NAMALWA (cell line): ENCODE data around the gene TIAL1.
"Not testable (repeated sequence)": the region's sequence is repeated elsewhere in the genome, so short reads cannot be mapped to it uniquely, and the experiment has no call there.

ENCODE experiments used
- DNase-seq: peaks from one replicate; pipeline ENCODE4 v3.0.0-alpha.2; 2015; ENCODE audit warnings: low spot score

The TIAL1 gene

GRCh38 chr10:119596537-119597404, at the start of gene TIAL1:
TIAL1 (minus strand) TSS chr10:119596964; CDS start chr10:119596465, 499 bp downstream.
- peak; percentile 99 for DNase-seq

- DNase-seq = no peak
Observed at GRCh38 chr10:119644994-119645393, 48.2 kb upstream of the TIAL1 start.

- no peak for DNase-seq
Observed at GRCh38 chr10:119644205-119644814, 47.5 kb upstream of the TIAL1 start.

- no peak for DNase-seq
Observed at GRCh38 chr10:119643306-119644204, 46.8 kb upstream of the TIAL1 start.

GRCh38 chr10:119642556-119643111, 45.9 kb upstream of the TIAL1 start:
- DNase-seq = no peak

- no peak for DNase-seq
Observed at GRCh38 chr10:119640875-119641526, 44.2 kb upstream of the TIAL1 start.

- no peak for DNase-seq
Observed at GRCh38 chr10:119640384-119640783, 43.6 kb upstream of the TIAL1 start.

- no peak for DNase-seq
Observed at GRCh38 chr10:119638982-119639381, 42.2 kb upstream of the TIAL1 start.

- no peak for DNase-seq
Observed at GRCh38 chr10:119637631-119638030, 40.9 kb upstream of the TIAL1 start.

GRCh38 chr10:119634219-119634544, 37.4 kb upstream of the TIAL1 start:
- DNase-seq = no peak

GRCh38 chr10:119633538-119634218, 36.9 kb upstream of the TIAL1 start:
- DNase-seq = no peak

GRCh38 chr10:119630300-119630699, 33.5 kb upstream of the TIAL1 start:
- DNase-seq = no peak

GRCh38 chr10:119625570-119626280, 29.0 kb upstream of the TIAL1 start:
- DNase-seq = peak; percentile 23

- DNase-seq = no peak
Observed at GRCh38 chr10:119621078-119621384, 24.3 kb upstream of the TIAL1 start.

GRCh38 chr10:119620241-119621077, 23.7 kb upstream of the TIAL1 start:
- DNase-seq = no peak

GRCh38 chr10:119619811-119620210, 23.0 kb upstream of the TIAL1 start:
- not testable (repeated sequence) for DNase-seq

- no peak for DNase-seq
Observed at GRCh38 chr10:119619215-119619614, 22.5 kb upstream of the TIAL1 start.

GRCh38 chr10:119616882-119617570, 20.3 kb upstream of the TIAL1 start:
- no peak for DNase-seq

- no peak for DNase-seq
Observed at GRCh38 chr10:119614686-119615085, 17.9 kb upstream of the TIAL1 start.
